Measurements from ENCODE around the gene RAP1B. TPM values are rescaled to one million over a fixed set of nuclear protein-coding genes. Genes with fewer than 3 reads are reported as not detected.

The RAP1B gene
- polyA plus RNA-seq, 4 donors = 106 to 271 (median 130) TPM

Other genes with a start within 250 kb of the RAP1B start
- gene NUP107, start 76.1 kb downstream of the RAP1B start, polyA plus RNA-seq = 10 to 100 TPM in 2 of 4 donors, 1 to 10 TPM in 2; 5.1 to 45.0 (median 13.0) TPM
- 1 to 10 TPM in 2 of 4 donors, under 1 TPM in 2; 0.27 to 8.2 (median 1.7) TPM for gene SLC35E3, start 135.3 kb downstream of the RAP1B start, polyA plus RNA-seq
- gene MDM2, start 197.3 kb downstream of the RAP1B start, polyA plus RNA-seq = 10 to 100 TPM; 20.8 to 44.1 (median 29.6) TPM

All from small intestine (tissue), 4 donors.